HepG2 (cell line): ENCODE results near the gene GNB1. TPM values are rescaled to one million over a fixed set of nuclear protein-coding genes. Genes with fewer than 3 reads are reported as not detected.

Source experiments
- ATF1 ChIP-seq: IDR thresholded peaks from 2 replicates; pipeline ENCODE4 v1.6.1; 2016; ENCODE audit warnings: mild to moderate bottlenecking, control low read depth
- CENPT ChIP-seq: sonication (generic); formaldehyde crosslinking; IDR thresholded peaks from 2 replicates; pipeline ENCODE4 v1.8.0; 2022; ENCODE audit warnings: low read depth, mild to moderate bottlenecking, moderate library complexity, missing genetic modification reagents
- DNMT3B ChIP-seq: conservative IDR thresholded peaks from 2 replicates; pipeline ENCODE4 v1.6.1; 2016; ENCODE audit warnings: missing biosample characterization, control low read depth
- KAT8 ChIP-seq: IDR thresholded peaks from 2 replicates; pipeline ENCODE4 v1.6.1; 2016; ENCODE audit warnings: missing genetic modification reagents, missing compliant biosample characterization
- RBFOX2 ChIP-seq: fragments of 200-400 bp; formaldehyde crosslinking; IDR thresholded peaks from 2 replicates; pipeline ENCODE4 v1.6.1; 2017; ENCODE audit warnings: low read depth, mild to moderate bottlenecking, low read length
- SMAD3 ChIP-seq: sonication (generic); formaldehyde crosslinking; IDR thresholded peaks from 2 replicates; pipeline ENCODE4 v1.4.0; 2020; ENCODE audit warnings: missing genetic modification reagents
- SP1 ChIP-seq, 2 experiments: fragments of 450-650 bp in 1 of 2; sonication (generic) in 1 of 2; formaldehyde crosslinking in 1 of 2; IDR thresholded peaks; 2 replicates each; pipeline versions ENCODE4 v1.4.0 to v1.6.1; 2016 to 2020; ENCODE audit warnings: missing genetic modification reagents in 1 of 2
- ZNF225 ChIP-seq: sonication (generic); formaldehyde crosslinking; IDR thresholded peaks from 2 replicates; pipeline ENCODE4 v1.4.0; 2020; ENCODE audit warnings: mild to moderate bottlenecking, missing genetic modification reagents
- ZNF251 ChIP-seq: sonication (generic); formaldehyde crosslinking; IDR thresholded peaks from 2 replicates; pipeline ENCODE4 v1.9.0; 2021; ENCODE audit warnings: mild to moderate bottlenecking, missing genetic modification reagents
- ZNF317 ChIP-seq: sonication (generic); formaldehyde crosslinking; IDR thresholded peaks from 2 replicates; pipeline ENCODE4 v1.5.0; 2020; ENCODE audit warnings: mild to moderate bottlenecking, missing genetic modification reagents
- ZNF557 ChIP-seq: sonication (generic); formaldehyde crosslinking; IDR thresholded peaks from 2 replicates; pipeline ENCODE4 v1.4.0; 2020; ENCODE audit warnings: missing genetic modification reagents
- ZNF614 ChIP-seq: IDR thresholded peaks from 2 replicates; pipeline ENCODE4 v1.6.1; 2018; ENCODE audit warnings: missing biosample characterization, missing genetic modification reagents, inconsistent platforms, borderline replicate concordance
- ZNF629 ChIP-seq: sonication (generic); formaldehyde crosslinking; conservative IDR thresholded peaks from 2 replicates; pipeline ENCODE4 v1.5.0; 2020; ENCODE audit warnings: missing genetic modification reagents
- polyA plus RNA-seq, 8 experiments: library from polyadenylated mRNA; depleted of rRNA in 3 of 8; stranded (reverse) in 7 of 8; unstranded in 1 of 8; fragments of >200 nt; fragmentation: Illumina TruSeq in 4 of 8; extraction: Trizol in 4 of 8; gene quantifications; 2 replicates each; pipeline versions ENCODE4 v1.2.1 to v1.2.3, GENCODE V29; 2011 to 2016; ENCODE audit warnings: low read depth in 4 of 8, missing spikeins in 1 of 8, mixed read lengths in 1 of 8; ENCODE audit not compliant: insufficient read depth in 1 of 8
- total RNA-seq, 5 experiments: library from RNA; depleted of rRNA; stranded (reverse); fragments of >200 nt; fragmentation: Illumina TruSeq; extraction: Trizol; gene quantifications; 2 replicates each; pipeline ENCODE4 v1.2.3, GENCODE V29; 2016; ENCODE audit warnings: low read depth in 1 of 5
- TF ChIP-seq, protein P1 (sequence below): sonication (generic); formaldehyde crosslinking; IDR thresholded peaks from 2 replicates; pipeline ENCODE4 v1.5.0; 2020; ENCODE audit warnings: mild to moderate bottlenecking, low read depth, missing genetic modification reagents, borderline replicate concordance
- TF ChIP-seq, protein P2 (sequence below): sonication (generic); formaldehyde crosslinking; IDR thresholded peaks from 2 replicates; pipeline ENCODE4 v1.8.1; 2023; ENCODE audit warnings: mild to moderate bottlenecking, inconsistent platforms, moderate library complexity, missing genetic modification reagents, borderline replicate concordance
- TF ChIP-seq, protein P3 (sequence below): sonication (generic); formaldehyde crosslinking; IDR thresholded peaks from 2 replicates; pipeline ENCODE4 v1.9.0; 2022; ENCODE audit warnings: low read depth, missing genetic modification reagents
- TF ChIP-seq, protein P4 (sequence below): sonication (generic); formaldehyde crosslinking; IDR thresholded peaks from 2 replicates; pipeline ENCODE4 v1.4.0; 2020; ENCODE audit warnings: missing genetic modification reagents
- TF ChIP-seq, protein P5 (sequence below): sonication (generic); formaldehyde crosslinking; IDR thresholded peaks from 2 replicates; pipeline ENCODE4 v1.8.1; 2023; ENCODE audit warnings: mild to moderate bottlenecking, missing genetic modification reagents
- TF ChIP-seq, protein P6 (sequence below): sonication (generic); formaldehyde crosslinking; IDR thresholded peaks from 2 replicates; pipeline ENCODE4 v1.4.0; 2020; ENCODE audit warnings: missing genetic modification reagents
- TF ChIP-seq, protein P7 (sequence below): IDR thresholded peaks from 2 replicates; pipeline ENCODE4 v1.6.1; 2012; ENCODE audit warnings: inconsistent platforms
- TF ChIP-seq, protein P8 (sequence below): sonication (generic); formaldehyde crosslinking; IDR thresholded peaks from 2 replicates; pipeline ENCODE4 v1.5.0; 2020; ENCODE audit warnings: mild to moderate bottlenecking, missing genetic modification reagents, borderline replicate concordance

The GNB1 gene
- total and polyA plus RNA-seq, 2 of the 13 experiments (the other 11 are each of a cell fraction or from before 2014, with no cell fraction given), result 66.2 to 327 TPM

DNA sequence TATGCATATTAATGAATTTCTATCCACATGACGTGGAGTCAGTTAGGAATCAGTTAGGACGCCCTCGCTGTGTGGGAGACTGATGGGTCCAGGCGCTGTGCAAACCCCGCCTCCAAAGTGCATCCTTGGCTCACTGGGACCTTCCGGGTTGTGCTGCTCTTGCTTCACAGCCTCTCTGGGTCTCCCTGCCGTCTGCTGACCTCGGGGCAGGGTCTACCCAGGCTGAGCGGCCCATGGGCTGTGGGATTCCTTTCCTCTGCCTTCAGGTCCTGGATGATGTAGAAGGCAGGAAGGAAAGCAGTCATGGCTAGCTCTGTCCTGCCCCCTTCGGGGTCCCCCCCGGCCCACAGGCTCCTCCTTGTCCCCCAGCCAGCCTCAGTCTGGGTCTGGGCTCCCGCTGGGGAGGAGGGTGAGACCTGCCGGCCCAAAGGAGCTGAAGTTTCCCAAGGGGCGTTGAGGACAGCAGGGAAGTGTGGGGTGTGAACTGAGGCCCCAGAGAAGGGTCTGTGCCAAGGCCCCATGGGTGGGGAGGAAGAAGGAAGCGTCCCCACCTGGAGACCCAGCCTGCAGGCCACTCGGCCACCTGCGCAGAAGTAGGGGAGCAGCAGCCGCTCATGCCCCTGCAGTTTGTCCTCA lies 142.1 kb downstream of the GNB1 start (continued):
- TF ChIP-seq, protein P1, sequence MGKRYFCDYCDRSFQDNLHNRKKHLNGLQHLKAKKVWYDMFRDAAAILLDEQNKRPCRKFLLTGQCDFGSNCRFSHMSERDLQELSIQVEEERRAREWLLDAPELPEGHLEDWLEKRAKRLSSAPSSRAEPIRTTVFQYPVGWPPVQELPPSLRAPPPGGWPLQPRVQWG (CRISPR knock-in tag), result no peak
- TF ChIP-seq ZNF225 (peak; percentile 31; the same call in 1 of the 2 replicates), KAT8 (CRISPR knock-in tag) (peak; percentile 55), RBFOX2 (0 out of 2 replicates have a peak, but pooled peaks have one; percentile 33), ZNF629 (CRISPR knock-in tag) (no peak), ZNF557 (CRISPR knock-in tag) (no peak), SMAD3 (CRISPR knock-in tag) (no peak), ZNF317 (CRISPR knock-in tag) (0 out of 2 replicates have a peak, but pooled peaks have one; percentile 33), ZNF614 (CRISPR knock-in tag) (0 out of 2 replicates have a peak, but pooled peaks have one; percentile 27), CENPT (no peak), SP1 (IDR thresholded peaks at IDR 0.05) (no peak), SP1 (CRISPR knock-in tag; IDR thresholded peaks at IDR 0.05) (no peak), ZNF251 (CRISPR knock-in tag) (no peak), ATF1 (no peak), DNMT3B (CRISPR knock-in tag) (no peak)
- TF ChIP-seq, protein P2, sequence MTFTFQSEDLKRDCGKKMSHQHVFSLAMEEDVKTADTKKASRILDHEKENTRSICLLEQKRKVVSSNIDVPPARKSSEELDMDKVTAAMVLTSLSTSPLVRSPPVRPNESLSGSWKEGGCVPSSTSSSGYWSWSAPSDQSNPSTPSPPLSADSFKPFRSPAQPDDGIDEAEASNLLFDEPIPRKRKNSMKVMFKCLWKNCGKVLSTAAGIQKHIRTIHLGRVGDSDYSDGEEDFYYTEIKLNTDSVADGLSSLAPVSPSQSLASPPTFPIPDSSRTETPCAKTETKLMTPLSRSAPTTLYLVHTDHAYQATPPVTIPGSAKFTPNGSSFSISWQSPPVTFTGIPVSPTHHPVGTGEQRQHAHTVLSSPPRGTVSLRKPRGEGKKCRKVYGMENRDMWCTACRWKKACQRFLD, result no peak
- TF ChIP-seq, protein P3, sequence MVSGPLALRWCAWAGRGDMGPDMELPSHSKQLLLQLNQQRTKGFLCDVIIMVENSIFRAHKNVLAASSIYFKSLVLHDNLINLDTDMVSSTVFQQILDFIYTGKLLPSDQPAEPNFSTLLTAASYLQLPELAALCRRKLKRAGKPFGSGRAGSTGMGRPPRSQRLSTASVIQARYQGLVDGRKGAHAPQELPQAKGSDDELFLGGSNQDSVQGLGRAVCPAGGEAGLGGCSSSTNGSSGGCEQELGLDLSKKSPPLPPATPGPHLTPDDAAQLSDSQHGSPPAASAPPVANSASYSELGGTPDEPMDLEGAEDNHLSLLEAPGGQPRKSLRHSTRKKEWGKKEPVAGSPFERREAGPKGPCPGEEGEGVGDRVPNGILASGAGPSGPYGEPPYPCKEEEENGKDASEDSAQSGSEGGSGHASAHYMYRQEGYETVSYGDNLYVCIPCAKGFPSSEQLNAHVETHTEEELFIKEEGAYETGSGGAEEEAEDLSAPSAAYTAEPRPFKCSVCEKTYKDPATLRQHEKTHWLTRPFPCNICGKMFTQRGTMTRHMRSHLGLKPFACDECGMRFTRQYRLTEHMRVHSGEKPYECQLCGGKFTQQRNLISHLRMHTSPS (CRISPR knock-in tag), result no peak
- TF ChIP-seq, protein P4, sequence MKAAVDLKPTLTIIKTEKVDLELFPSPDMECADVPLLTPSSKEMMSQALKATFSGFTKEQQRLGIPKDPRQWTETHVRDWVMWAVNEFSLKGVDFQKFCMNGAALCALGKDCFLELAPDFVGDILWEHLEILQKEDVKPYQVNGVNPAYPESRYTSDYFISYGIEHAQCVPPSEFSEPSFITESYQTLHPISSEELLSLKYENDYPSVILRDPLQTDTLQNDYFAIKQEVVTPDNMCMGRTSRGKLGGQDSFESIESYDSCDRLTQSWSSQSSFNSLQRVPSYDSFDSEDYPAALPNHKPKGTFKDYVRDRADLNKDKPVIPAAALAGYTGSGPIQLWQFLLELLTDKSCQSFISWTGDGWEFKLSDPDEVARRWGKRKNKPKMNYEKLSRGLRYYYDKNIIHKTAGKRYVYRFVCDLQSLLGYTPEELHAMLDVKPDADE (CRISPR knock-in tag), result no peak
- TF ChIP-seq, protein P5, sequence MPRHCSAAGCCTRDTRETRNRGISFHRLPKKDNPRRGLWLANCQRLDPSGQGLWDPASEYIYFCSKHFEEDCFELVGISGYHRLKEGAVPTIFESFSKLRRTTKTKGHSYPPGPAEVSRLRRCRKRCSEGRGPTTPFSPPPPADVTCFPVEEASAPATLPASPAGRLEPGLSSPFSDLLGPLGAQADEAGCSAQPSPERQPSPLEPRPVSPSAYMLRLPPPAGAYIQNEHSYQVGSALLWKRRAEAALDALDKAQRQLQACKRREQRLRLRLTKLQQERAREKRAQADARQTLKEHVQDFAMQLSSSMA (CRISPR knock-in tag), result peak; percentile 33; the same call in 1 of the 2 replicates
- TF ChIP-seq, protein P6, sequence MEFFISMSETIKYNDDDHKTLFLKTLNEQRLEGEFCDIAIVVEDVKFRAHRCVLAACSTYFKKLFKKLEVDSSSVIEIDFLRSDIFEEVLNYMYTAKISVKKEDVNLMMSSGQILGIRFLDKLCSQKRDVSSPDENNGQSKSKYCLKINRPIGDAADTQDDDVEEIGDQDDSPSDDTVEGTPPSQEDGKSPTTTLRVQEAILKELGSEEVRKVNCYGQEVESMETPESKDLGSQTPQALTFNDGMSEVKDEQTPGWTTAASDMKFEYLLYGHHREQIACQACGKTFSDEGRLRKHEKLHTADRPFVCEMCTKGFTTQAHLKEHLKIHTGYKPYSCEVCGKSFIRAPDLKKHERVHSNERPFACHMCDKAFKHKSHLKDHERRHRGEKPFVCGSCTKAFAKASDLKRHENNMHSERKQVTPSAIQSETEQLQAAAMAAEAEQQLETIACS, result no peak
- TF ChIP-seq, protein P7, sequence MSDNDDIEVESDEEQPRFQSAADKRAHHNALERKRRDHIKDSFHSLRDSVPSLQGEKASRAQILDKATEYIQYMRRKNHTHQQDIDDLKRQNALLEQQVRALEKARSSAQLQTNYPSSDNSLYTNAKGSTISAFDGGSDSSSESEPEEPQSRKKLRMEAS, result no peak
- TF ChIP-seq, protein P8, sequence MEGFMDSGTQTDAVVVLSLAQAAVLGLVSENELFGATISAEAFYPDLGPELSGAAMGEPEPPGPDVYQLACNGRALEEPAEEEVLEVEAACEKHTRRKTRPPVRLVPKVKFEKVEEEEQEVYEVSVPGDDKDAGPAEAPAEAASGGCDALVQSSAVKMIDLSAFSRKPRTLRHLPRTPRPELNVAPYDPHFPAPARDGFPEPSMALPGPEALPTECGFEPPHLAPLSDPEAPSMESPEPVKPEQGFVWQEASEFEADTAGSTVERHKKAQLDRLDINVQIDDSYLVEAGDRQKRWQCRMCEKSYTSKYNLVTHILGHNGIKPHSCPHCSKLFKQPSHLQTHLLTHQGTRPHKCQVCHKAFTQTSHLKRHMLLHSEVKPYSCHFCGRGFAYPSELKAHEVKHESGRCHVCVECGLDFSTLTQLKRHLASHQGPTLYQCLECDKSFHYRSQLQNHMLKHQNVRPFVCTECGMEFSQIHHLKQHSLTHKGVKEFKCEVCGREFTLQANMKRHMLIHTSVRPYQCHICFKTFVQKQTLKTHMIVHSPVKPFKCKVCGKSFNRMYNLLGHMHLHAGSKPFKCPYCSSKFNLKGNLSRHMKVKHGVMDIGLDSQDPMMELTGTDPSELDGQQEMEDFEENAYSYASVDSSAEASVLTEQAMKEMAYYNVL (CRISPR knock-in tag), result no peak
